DND-41 (cell line): ENCODE data around the gene ZFPM1.

Experiments
- ATAC-seq: fragments of 200-7000 bp; cut with Tn5 transposase; 3 replicates; pipeline ENCODE4 v1.9.1; 2021; ENCODE audit warnings: low read depth; ENCODE audit not compliant: insufficient read depth
- DNase-seq: peaks from one replicate; pipeline ENCODE4 v3.0.0-alpha.2; 2020
- H2AFZ ChIP-seq: 2 replicates; pipeline ENCODE4 v1.6.0; 2012; ENCODE audit warnings: low read depth, low read length
- H3K27ac ChIP-seq: 2 replicates; pipeline ENCODE4 v1.5.1; 2012; ENCODE audit warnings: low read length, inconsistent platforms
- H3K27me3 ChIP-seq: fragments of 200-600 bp; sonication (generic); 2 replicates; pipeline ENCODE4 v1.6.0; 2012; ENCODE audit warnings: low read length, mild to moderate bottlenecking, inconsistent platforms; ENCODE audit not compliant: insufficient read depth, poor library complexity
- H3K36me3 ChIP-seq: 2 replicates; pipeline ENCODE4 v1.5.1; 2012; ENCODE audit warnings: low read length, inconsistent platforms; ENCODE audit not compliant: insufficient read depth
- H3K4me1 ChIP-seq: 2 replicates; pipeline ENCODE4 v1.5.1; 2012; ENCODE audit warnings: mild to moderate bottlenecking, low read length; ENCODE audit not compliant: insufficient read depth
- H3K4me2 ChIP-seq: 2 replicates; pipeline ENCODE4 v1.6.0; 2012; ENCODE audit warnings: mild to moderate bottlenecking, moderate library complexity, low read length, inconsistent platforms; ENCODE audit not compliant: insufficient read depth
- H3K4me3 ChIP-seq, 2 experiments: fragments of 200-600 bp in 1 of 2; shearing (Covaris generic) in 1 of 2; 2 replicates each; pipeline ENCODE4 v1.5.1; 2012 to 2016; ENCODE audit warnings: inconsistent platforms in 2 of 2, low read length in 2 of 2, mild to moderate bottlenecking in 2 of 2, low read depth in 1 of 2, moderate library complexity in 1 of 2
- H3K79me2 ChIP-seq: 2 replicates; pipeline ENCODE4 v1.6.0; 2012; ENCODE audit warnings: low read length, inconsistent platforms; ENCODE audit not compliant: insufficient read depth
- H3K9ac ChIP-seq: 2 replicates; pipeline ENCODE4 v1.6.0; 2012; ENCODE audit warnings: low read depth, mild to moderate bottlenecking, inconsistent platforms, low read length, moderate library complexity
- H3K9me3 ChIP-seq: 2 replicates; pipeline ENCODE4 v1.5.1; 2012; ENCODE audit warnings: low read length, moderate library complexity, mild to moderate bottlenecking, inconsistent platforms; ENCODE audit not compliant: insufficient read depth, severe bottlenecking
- H4K20me1 ChIP-seq: 2 replicates; pipeline ENCODE4 v1.6.0; 2012; ENCODE audit warnings: low read length; ENCODE audit not compliant: insufficient read depth
- EZH2 ChIP-seq: IDR thresholded peaks from 3 replicates; pipeline ENCODE4 v1.6.1; 2012; ENCODE audit warnings: borderline replicate concordance, low read depth, mild to moderate bottlenecking, moderate library complexity, low read length, inconsistent platforms; ENCODE audit not compliant: severe bottlenecking
- TF ChIP-seq, protein P1 (sequence below): IDR thresholded peaks from 2 replicates; pipeline ENCODE4 v1.5.1; 2012; ENCODE audit warnings: borderline replicate concordance, low read length, moderate library complexity, mild to moderate bottlenecking; ENCODE audit not compliant: poor library complexity, severe bottlenecking; ENCODE audit errors: extremely low read depth

Gene ZFPM1

GRCh38 chr16:88540346-88540977 is 87.4 kb downstream of the ZFPM1 start:
- Histone ChIP-seq H3K9ac (no peak overlapping the region), H3K27me3 (no peaks in the 10 kb centered on the region), H3K4me1 (peaks cover 1% of the 10 kb centered on the region), H3K79me2 (no peaks in the 10 kb centered on the region), H3K9me3 (peaks cover 21% of the 10 kb centered on the region), H3K27ac (no peak overlapping the region), H2AFZ (no peak overlapping the region), H4K20me1 (no peaks in the 10 kb centered on the region; the same call in 1 of the 2 replicates), H3K36me3 (no peaks in the 10 kb centered on the region; the same call in 1 of the 2 replicates), H3K4me3 (no peak overlapping the region), H3K4me2 (no peak overlapping the region)
- ATAC-seq (no peak), DNase-seq (no peak)
- TF ChIP-seq, protein P1, sequence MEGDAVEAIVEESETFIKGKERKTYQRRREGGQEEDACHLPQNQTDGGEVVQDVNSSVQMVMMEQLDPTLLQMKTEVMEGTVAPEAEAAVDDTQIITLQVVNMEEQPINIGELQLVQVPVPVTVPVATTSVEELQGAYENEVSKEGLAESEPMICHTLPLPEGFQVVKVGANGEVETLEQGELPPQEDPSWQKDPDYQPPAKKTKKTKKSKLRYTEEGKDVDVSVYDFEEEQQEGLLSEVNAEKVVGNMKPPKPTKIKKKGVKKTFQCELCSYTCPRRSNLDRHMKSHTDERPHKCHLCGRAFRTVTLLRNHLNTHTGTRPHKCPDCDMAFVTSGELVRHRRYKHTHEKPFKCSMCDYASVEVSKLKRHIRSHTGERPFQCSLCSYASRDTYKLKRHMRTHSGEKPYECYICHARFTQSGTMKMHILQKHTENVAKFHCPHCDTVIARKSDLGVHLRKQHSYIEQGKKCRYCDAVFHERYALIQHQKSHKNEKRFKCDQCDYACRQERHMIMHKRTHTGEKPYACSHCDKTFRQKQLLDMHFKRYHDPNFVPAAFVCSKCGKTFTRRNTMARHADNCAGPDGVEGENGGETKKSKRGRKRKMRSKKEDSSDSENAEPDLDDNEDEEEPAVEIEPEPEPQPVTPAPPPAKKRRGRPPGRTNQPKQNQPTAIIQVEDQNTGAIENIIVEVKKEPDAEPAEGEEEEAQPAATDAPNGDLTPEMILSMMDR: no peak
- no peak for TF ChIP-seq EZH2

GRCh38 chr16:88541831-88542616 is 88.9 kb downstream of the ZFPM1 start:
- Histone ChIP-seq H3K36me3 (no peaks in the 10 kb centered on the region), H3K4me1 (no peaks in the 10 kb centered on the region), H4K20me1 (no peaks in the 10 kb centered on the region; the same call in 1 of the 2 replicates), H3K9ac (no peak overlapping the region), H3K79me2 (no peaks in the 10 kb centered on the region), H3K27ac (no peak overlapping the region), H3K4me2 (no peak overlapping the region), H3K9me3 (peaks cover 21% of the 10 kb centered on the region), H2AFZ (no peak overlapping the region), H3K27me3 (no peaks in the 10 kb centered on the region), H3K4me3 (no peak overlapping the region)
- DNase-seq (no peak), ATAC-seq (no peak)
- TF ChIP-seq EZH2: no peak
- TF ChIP-seq, protein P1: no peak

- no peaks in the 10 kb centered on the region for H3K4me1 ChIP-seq
- no peaks in the 10 kb centered on the region for H3K27me3 ChIP-seq
- H3K9me3 ChIP-seq: peaks cover 21% of the 10 kb centered on the region
- TF ChIP-seq EZH2: no peak
- TF ChIP-seq, protein P1: no peak
- H3K36me3 ChIP-seq: no peaks in the 10 kb centered on the region
- no peak overlapping the region for H3K27ac ChIP-seq
- H3K9ac ChIP-seq: no peak overlapping the region
- H3K4me2 ChIP-seq: no peak overlapping the region
- H3K79me2 ChIP-seq: no peaks in the 10 kb centered on the region
- DNase-seq (no peak), ATAC-seq (no peak)
- H2AFZ ChIP-seq: no peak overlapping the region
- no peak overlapping the region for H3K4me3 ChIP-seq
- no peaks in the 10 kb centered on the region; the same call in 1 of the 2 replicates for H4K20me1 ChIP-seq
These were observed 90.2 kb downstream of the ZFPM1 start for GRCh38 chr16:88543230-88543813.
